Heart right ventricle (tissue), 16 donors: Measurements from ENCODE around the gene GJB3. TPM values are rescaled to one million over a fixed set of nuclear protein-coding genes. Genes with fewer than 3 reads are reported as not detected.
"Not testable (repeated sequence)": the region's sequence is repeated elsewhere in the genome, so short reads cannot be mapped to it uniquely, and the experiment has no call there.

Experiments used
- ATAC-seq, 8 donors: fragments of 200-7000 bp; cut with Tn5 transposase; one replicate each; pipeline ENCODE4 v1.9.1; 2020; ENCODE audit warnings: mild to moderate bottlenecking in 8 of 8, moderate library complexity in 8 of 8, moderate number of reproducible peaks in 1 of 8
- DNase-seq, 2 donors: peaks; one replicate each; pipeline ENCODE4 v3.0.0-alpha.2; 2020
- H3K27ac ChIP-seq, 10 donors: fragments of 200-600 bp; sonication (generic) in 2 of 10; one replicate each; pipeline versions ENCODE4 v1.5.0 to v1.8.0; 2020 to 2022; ENCODE audit warnings: mild to moderate bottlenecking in 3 of 10
- H3K27me3 ChIP-seq, 7 donors: fragments of 200-600 bp; one replicate each; pipeline ENCODE4 v1.8.0; 2021 to 2022; ENCODE audit warnings: mild to moderate bottlenecking in 2 of 7
- H3K36me3 ChIP-seq, 9 donors: fragments of 200-600 bp; sonication (generic) in 1 of 9; one replicate each; pipeline versions ENCODE4 v1.5.0 to v1.8.0; 2020 to 2022; ENCODE audit warnings: mild to moderate bottlenecking in 2 of 9
- H3K4me1 ChIP-seq, 9 donors: fragments of 200-600 bp; sonication (generic) in 1 of 9; one replicate each; pipeline versions ENCODE4 v1.5.0 to v1.8.0; 2020 to 2022; ENCODE audit warnings: mild to moderate bottlenecking in 4 of 9
- H3K4me3 ChIP-seq, 10 donors: fragments of 200-600 bp; sonication (generic) in 2 of 10; one replicate each; pipeline versions ENCODE4 v1.5.0 to v1.8.0; 2020 to 2022; ENCODE audit warnings: mild to moderate bottlenecking in 7 of 10, moderate library complexity in 2 of 10
- H3K9me3 ChIP-seq, 11 donors: fragments of 200-600 bp in 10 of 11; sonication (generic) in 2 of 11; one replicate each; pipeline versions ENCODE4 v1.5.0 to v1.8.0; 2013 to 2022; ENCODE audit warnings: mild to moderate bottlenecking in 2 of 11, control low read depth in 1 of 11, moderate library complexity in 1 of 11
- CTCF ChIP-seq, 9 donors: fragments of 200-600 bp; sonication (generic) in 2 of 9; IDR thresholded peaks; one replicate each; pipeline versions ENCODE4 v1.5.0 to v1.8.0; 2021 to 2022; ENCODE audit warnings: antibody characterized with exemption in 9 of 9, mild to moderate bottlenecking in 5 of 9, moderate library complexity in 1 of 9
- WGBS, 2 donors: extraction: QIAGEN DNeasy Blood & Tissue Kit; methylation state at CpG; one replicate each; pipeline ENCODE4 v1.1.7; 2013; ENCODE audit warnings: inconsistent platforms in 1 of 2; 5-methylcytosine and 5-hydroxymethylcytosine counted together
- intact Hi-C, 10 donors: fragments of 100-400 bp; cut with DNase I; formaldehyde crosslinking; loops; one replicate each; pipeline versions ENCODE4 v1.11.1 to v1.14.2; 2022
- polyA plus RNA-seq, 2 donors: library from polyadenylated mRNA; stranded (reverse); fragments of 200-250 nt; gene quantifications; one replicate each; pipeline ENCODE4 v1.2.3, GENCODE V29; 2013
- total RNA-seq, 10 donors: library from RNA; stranded (reverse); fragmentation: NEBNext Ultra II Directional in 3 of 10; extraction: Animal tissue kit (Norgen Biotek cat#: 25700) in 3 of 10; gene quantifications; one replicate each; pipeline versions ENCODE4 v1.2.1 to v1.2.4, GENCODE V29; 2021 to 2023
- donor health status: Arrhythmogenic right ventricular cardiomyopathy.
- donor health status: ischemic (EF 13 %, LVEDD 7.1; RV severe dilation, severe dysfunction).
- donor health status: healthy with polysubstance abuse.
- donor health status: DM: no; HTN: yes; CAD: no.
- donor health status: DM: no; HTN: no; CAD: no.
- donor health status: ischemic (EF 25% LVEDD 6.9; RV normal size, moderate dysfunction).
- donor health status: ischemic (EF 25% LVEDD 5.7; RV mildly dilated, moderate dysfunction).
- donor health status: healthy.
- donor health status: DM: yes; HTN: yes; CAD: no.
- donor health status: Ischemic cardiomyopathy.
- donor health status: ischemic (EF 35%, LVEDD 5.7; RV mildly dilated, moderate dysfunction).
- donor health status: nonischemic (EF 11% LVEDD 7.7; RV severe dilation, severe dysfunction).
- donor health status: DM: yes; HTN: yes; CAD: no.
- donor health status: PGD.
- donor health status: ischemic (EF 29% LVEDD 5.4; RV normal size, mild dysfunction).
- donor health status: nonischemic (EF 23%, LVEDD 6.1; RV moderate dilation, normal function).

Gene GJB3
- total and polyA plus RNA-seq, 12 donors, result not detected

GRCh38 chr1:34768856-34769255 is 12.2 kb upstream of the GJB3 start:
- peaks cover 0 to 25% (median 5%) of the 10 kb centered on the region in 7 donors for H3K27me3 ChIP-seq
- no peak overlapping the region for H3K27ac ChIP-seq
- H3K4me1 ChIP-seq, result no peaks in the 10 kb centered on the region
- no peaks in the 10 kb centered on the region for H3K36me3 ChIP-seq
- WGBS, 2 donors, result 70 to 73% methylated on average over 3 of the region's 3 CpGs
- ATAC-seq, result no peak
- no peak overlapping the region for H3K4me3 ChIP-seq
- intact Hi-C loops, result no loop called here
- H3K9me3 ChIP-seq, result no peaks in the 10 kb centered on the region
- TF ChIP-seq CTCF (IDR thresholded peaks at IDR 0.05), result no peak
- no peak for DNase-seq

- no peak for TF ChIP-seq CTCF (IDR thresholded peaks at IDR 0.05)
- no peaks in the 10 kb centered on the region for H3K9me3 ChIP-seq
- WGBS, 2 donors, result 64 to 67% methylated on average over 5 of the region's 5 CpGs
Measured at GRCh38 chr1:34770891-34771504, 10.0 kb upstream of the GJB3 start.

GRCh38 chr1:34771573-34772371 is 9.2 kb upstream of the GJB3 start:
- intact Hi-C loops, result no loop called here
- Histone ChIP-seq H3K9me3 (no peaks in the 10 kb centered on the region), H3K4me1 (no peaks in the 10 kb centered on the region), H3K27ac (no peak overlapping the region), H3K36me3 (no peaks in the 10 kb centered on the region), H3K27me3 (peaks cover 0 to 48% (median 21%) of the 10 kb centered on the region in 7 donors), H3K4me3 (no peak overlapping the region)
- no peak for TF ChIP-seq CTCF (IDR thresholded peaks at IDR 0.05)
- DNase-seq (no peak), ATAC-seq (no peak)
- 85 to 86% methylated on average over 16 of the region's 16 CpGs for WGBS, 2 donors

More at GRCh38 chr1:34770891-34771504, 10.0 kb upstream of the GJB3 start:
- intact Hi-C loops, result no loop called here
- no peaks in the 10 kb centered on the region for H3K4me1 ChIP-seq
- no peak overlapping the region for H3K27ac ChIP-seq
- H3K4me3 ChIP-seq, result no peak overlapping the region
- H3K27me3 ChIP-seq, result peaks cover 0 to 40% (median 13%) of the 10 kb centered on the region in 7 donors
- ATAC-seq (no peak), DNase-seq (no peak)
- no peaks in the 10 kb centered on the region for H3K36me3 ChIP-seq

- H3K27ac ChIP-seq, H3K4me3 ChIP-seq, H3K4me1 ChIP-seq, H3K9me3 ChIP-seq, H3K36me3 ChIP-seq, ATAC-seq, DNase-seq, intact Hi-C loops: not testable (repeated sequence)
- peaks cover 0 to 52% (median 24%) of the 10 kb centered on the region in 7 donors for H3K27me3 ChIP-seq
- WGBS, 2 donors, result 84 to 94% methylated on average over 4 of the region's 4 CpGs
Measured at GRCh38 chr1:34773114-34773513, 7.9 kb upstream of the GJB3 start.

- Histone ChIP-seq H3K4me3 (no peak overlapping the region), H3K27me3 (peaks cover 0 to 68% (median 26%) of the 10 kb centered on the region in 7 donors), H3K36me3 (no peaks in the 10 kb centered on the region), H3K9me3 (no peaks in the 10 kb centered on the region), H3K27ac (no peak overlapping the region), H3K4me1 (no peaks in the 10 kb centered on the region)
- ATAC-seq (no peak), DNase-seq (no peak)
- TF ChIP-seq CTCF (IDR thresholded peaks at IDR 0.05), result no peak
- WGBS, 2 donors, result 44 to 61% methylated on average over 8 of the region's 8 CpGs
- intact Hi-C loops, result no loop called here
Measured at GRCh38 chr1:34774957-34775356, 6.1 kb upstream of the GJB3 start.
